AG04449 (cell line): ENCODE data around the gene DCX.

Experiments used
- CTCF ChIA-PET: fragments of 350-600 bp; formaldehyde crosslinking; extraction: SDS; loops from one replicate; lab custom pipeline; 2021; ENCODE audit warnings: antibody characterized with exemption; lab: Yijun Ruan, JAX
- POLR2A ChIA-PET: fragments of 400-600, 350-600 bp; formaldehyde crosslinking; extraction: SDS; loops from one replicate; lab custom pipeline; 2020; ENCODE audit warnings: antibody characterized with exemption, inconsistent platforms; lab: Yijun Ruan, JAX
- DNase-seq: peaks from one replicate; pipeline ENCODE4 v3.0.0-alpha.2; 2010; ENCODE audit warnings: low read depth, low spot score
- H3K4me3 ChIP-seq: 2 replicates; pipeline ENCODE4 v1.5.1; 2011; ENCODE audit warnings: low read depth, mild to moderate bottlenecking, control low read depth, low read length
- TF ChIP-seq, protein P1 (sequence below): IDR thresholded peaks from one replicate; pipeline ENCODE4 v1.5.1; 2011; ENCODE audit warnings: mild to moderate bottlenecking, moderate library complexity, low read length, control low read depth, inconsistent platforms; ENCODE audit not compliant: insufficient read depth; ENCODE audit errors: missing control alignments

Gene DCX

DNA sequence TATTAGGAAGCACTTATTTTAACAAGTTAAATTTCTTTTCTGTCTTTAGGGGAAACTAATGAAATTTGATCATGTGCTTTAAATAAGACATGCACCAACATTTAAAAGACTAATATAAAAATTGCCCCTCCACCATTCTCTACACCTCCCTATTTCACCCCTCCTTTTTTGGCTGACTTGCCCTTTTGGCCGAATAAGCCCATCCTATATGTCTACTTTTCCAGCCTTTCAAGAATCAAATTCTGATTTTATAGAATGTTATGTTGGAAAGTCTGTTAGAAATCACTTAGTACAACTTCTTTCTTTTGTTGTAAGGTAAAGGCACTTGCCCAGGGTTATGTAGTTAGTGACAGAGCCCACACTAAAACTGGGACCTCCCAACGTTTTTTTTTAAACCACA, 143.5 kb downstream of the DCX start:
- TF ChIP-seq, protein P1, sequence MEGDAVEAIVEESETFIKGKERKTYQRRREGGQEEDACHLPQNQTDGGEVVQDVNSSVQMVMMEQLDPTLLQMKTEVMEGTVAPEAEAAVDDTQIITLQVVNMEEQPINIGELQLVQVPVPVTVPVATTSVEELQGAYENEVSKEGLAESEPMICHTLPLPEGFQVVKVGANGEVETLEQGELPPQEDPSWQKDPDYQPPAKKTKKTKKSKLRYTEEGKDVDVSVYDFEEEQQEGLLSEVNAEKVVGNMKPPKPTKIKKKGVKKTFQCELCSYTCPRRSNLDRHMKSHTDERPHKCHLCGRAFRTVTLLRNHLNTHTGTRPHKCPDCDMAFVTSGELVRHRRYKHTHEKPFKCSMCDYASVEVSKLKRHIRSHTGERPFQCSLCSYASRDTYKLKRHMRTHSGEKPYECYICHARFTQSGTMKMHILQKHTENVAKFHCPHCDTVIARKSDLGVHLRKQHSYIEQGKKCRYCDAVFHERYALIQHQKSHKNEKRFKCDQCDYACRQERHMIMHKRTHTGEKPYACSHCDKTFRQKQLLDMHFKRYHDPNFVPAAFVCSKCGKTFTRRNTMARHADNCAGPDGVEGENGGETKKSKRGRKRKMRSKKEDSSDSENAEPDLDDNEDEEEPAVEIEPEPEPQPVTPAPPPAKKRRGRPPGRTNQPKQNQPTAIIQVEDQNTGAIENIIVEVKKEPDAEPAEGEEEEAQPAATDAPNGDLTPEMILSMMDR, result no peak
- ChIA-PET POLR2A (no interaction called here), CTCF (no interaction called here)
- H3K4me3 ChIP-seq, result no peak overlapping the region
- DNase-seq, result no peak

DNA sequence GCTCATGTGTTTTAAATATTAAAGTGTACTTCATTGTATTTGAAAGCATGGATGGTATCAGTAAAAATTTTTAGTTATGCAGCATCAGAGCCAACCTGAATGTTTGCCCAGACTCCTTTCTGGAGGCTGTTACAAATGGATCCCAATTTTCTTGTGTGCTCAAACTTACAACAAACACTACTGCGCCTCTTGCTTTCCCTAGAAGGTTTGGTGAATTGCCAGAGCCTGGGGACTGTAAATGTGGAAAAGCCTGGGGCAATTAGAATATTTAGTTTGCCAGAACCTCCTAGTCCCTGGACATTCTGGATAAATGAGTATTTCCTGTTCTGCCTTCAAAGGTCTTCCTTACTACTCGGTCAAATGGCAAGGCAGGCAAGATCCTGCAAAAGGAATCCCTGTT, 146.5 kb downstream of the DCX start:
- no peak overlapping the region for H3K4me3 ChIP-seq
- ChIA-PET CTCF (no interaction called here), POLR2A (no interaction called here)
- no peak for DNase-seq
- TF ChIP-seq, protein P1, result no peak

DNA sequence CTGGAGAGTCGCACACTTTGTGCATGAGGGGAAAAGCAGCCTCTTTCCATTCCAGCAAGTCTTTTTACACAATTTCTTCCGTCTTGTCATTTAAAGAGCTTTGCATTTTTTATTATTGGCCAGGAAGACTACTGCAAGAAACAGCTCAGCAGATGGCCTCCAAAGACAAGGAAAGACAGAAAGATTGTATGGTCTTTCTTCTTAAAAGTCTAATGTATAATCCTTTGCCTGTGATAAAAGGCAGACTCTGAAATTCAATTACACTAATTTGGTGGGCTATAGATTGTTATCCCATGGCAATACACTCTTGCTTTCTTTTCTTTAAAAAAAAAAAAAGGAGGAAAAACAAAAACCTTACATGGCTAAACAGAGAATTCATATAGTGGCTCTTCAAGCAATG, 147.6 kb downstream of the DCX start:
- DNase-seq, result no peak
- ChIA-PET CTCF (no interaction called here), POLR2A (no interaction called here)
- TF ChIP-seq, protein P1, result no peak
- H3K4me3 ChIP-seq, result no peak overlapping the region

DNA sequence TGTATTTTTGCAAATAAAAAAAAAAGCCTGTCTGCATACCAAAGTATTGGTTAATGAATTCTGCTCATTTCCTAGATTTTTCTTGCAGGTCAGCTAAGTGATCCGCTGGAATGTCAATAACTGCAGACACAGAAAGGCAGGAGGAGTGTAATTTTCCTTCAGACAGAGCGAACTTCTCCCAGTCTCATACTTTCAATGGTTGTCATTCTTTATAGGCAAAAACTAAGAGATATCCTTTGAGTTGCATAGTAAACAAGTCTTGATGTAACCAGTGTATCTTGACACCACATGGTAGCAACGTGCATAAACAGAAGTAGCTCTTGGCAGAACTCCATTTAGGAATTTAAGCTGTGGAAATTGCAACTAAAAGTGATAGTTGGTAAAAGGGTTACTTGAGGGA, 149.9 kb downstream of the DCX start:
- peak; percentile 4 for DNase-seq
- POLR2A ChIA-PET, result no interaction called here
- H3K4me3 ChIP-seq, result no peak overlapping the region
- CTCF ChIA-PET, result no interaction called here
- TF ChIP-seq, protein P1, result no peak

DNA sequence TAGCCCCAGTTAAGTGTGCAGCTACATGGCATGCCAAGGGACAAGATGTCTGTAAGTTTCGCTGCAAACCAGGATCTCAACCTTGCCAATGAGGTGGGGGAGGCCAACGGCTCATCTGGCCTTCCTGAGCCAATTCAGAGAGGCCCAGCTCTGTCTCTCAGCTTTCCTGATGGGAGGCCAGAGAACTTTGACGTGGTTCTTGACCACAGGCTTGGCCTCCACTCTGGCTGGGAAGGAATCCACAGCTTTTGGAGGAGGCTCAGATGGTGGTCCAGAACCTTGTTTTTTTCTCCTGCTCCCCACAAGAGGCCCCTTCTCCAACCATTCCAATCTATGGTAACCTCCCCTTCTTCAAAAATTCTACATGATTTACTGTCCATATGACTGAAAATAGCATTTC, 151.5 kb downstream of the DCX start:
- ChIA-PET POLR2A (no interaction called here), CTCF (interaction anchor here (2.4 kb wide), 1 partner anchor 16 kb away, joined by 6 read pairs; no protein-coding TSS in a partner anchor)
- H3K4me3 ChIP-seq, result no peak overlapping the region
- TF ChIP-seq, protein P1, result no peak
- no peak for DNase-seq

DNA sequence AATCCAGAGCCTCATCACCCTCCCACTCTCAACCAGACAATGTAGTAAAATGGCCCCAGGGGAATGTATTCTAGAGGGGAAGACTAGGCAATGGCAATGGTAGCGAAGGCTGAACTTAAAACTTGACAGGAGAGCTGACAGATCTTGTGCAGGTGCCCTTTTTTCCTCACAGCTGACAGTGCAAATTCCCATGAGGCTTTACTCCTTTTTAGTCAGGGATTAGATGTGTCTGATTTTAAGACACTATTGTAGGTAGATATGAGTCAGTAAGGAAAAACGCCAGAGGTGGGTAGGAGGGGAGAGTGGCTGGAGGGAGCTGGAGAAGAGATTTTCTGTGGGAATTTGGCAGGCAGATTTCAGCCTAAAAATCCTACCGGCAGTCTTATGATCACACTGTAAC, 152.4 kb downstream of the DCX start:
- TF ChIP-seq, protein P1, result no peak
- ChIA-PET CTCF (interaction anchor here (2.4 kb wide), 1 partner anchor 16 kb away, joined by 6 read pairs; no protein-coding TSS in a partner anchor), POLR2A (no interaction called here)
- no peak overlapping the region for H3K4me3 ChIP-seq
- DNase-seq, result no peak
